Neural progenitor cell (in vitro differentiated cells): ENCODE results near the gene EID2B. TPM values are rescaled to one million over a fixed set of nuclear protein-coding genes. Genes with fewer than 3 reads are reported as not detected.

Source experiments
- DNase-seq: peaks from one replicate; pipeline ENCODE4 v3.0.0-alpha.2; 2016; ENCODE audit warnings: low spot score
- H2AFZ ChIP-seq: fragments of 200-600 bp; sonication (generic); replicated peaks from 2 replicates; pipeline ENCODE4 v1.6.1; 2016; ENCODE audit warnings: antibody characterized with exemption
- H3F3A ChIP-seq: fragments of 200-600 bp; sonication (generic); 2 replicates; pipeline ENCODE4 v1.6.1; 2016; ENCODE audit warnings: antibody characterized with exemption, low read depth
- H3K27ac ChIP-seq: fragments of 200-600 bp; sonication (generic); 2 replicates; pipeline ENCODE4 v1.5.1; 2016; ENCODE audit warnings: mild to moderate bottlenecking
- H3K27me3 ChIP-seq: fragments of 200-600 bp; sonication (generic); 2 replicates; pipeline ENCODE4 v1.6.1; 2016; ENCODE audit warnings: mild to moderate bottlenecking, moderate library complexity
- H3K36me3 ChIP-seq: fragments of 200-600 bp; sonication (generic); 2 replicates; pipeline ENCODE4 v1.5.1; 2016
- H3K4me1 ChIP-seq: fragments of 200-600 bp; sonication (generic); 2 replicates; pipeline ENCODE4 v1.6.1; 2016; ENCODE audit warnings: mixed run types
- H3K4me2 ChIP-seq: fragments of 200-600 bp; sonication (generic); 2 replicates; pipeline ENCODE4 v1.6.1; 2016
- H3K4me3 ChIP-seq: fragments of 200-600 bp; sonication (generic); 2 replicates; pipeline ENCODE4 v1.5.1; 2016
- H3K79me2 ChIP-seq: fragments of 200-600 bp; sonication (generic); 2 replicates; pipeline ENCODE4 v1.6.1; 2016; ENCODE audit warnings: low read depth
- H3K9ac ChIP-seq: fragments of 200-600 bp; sonication (generic); 2 replicates; pipeline ENCODE4 v1.6.1; 2016
- H3K9me3 ChIP-seq: fragments of 200-600 bp; sonication (generic); 2 replicates; pipeline ENCODE4 v1.5.1; 2016; ENCODE audit warnings: low read depth
- H4K20me1 ChIP-seq: fragments of 200-600 bp; sonication (generic); 2 replicates; pipeline ENCODE4 v1.6.1; 2016; ENCODE audit warnings: low read depth
- H3K27ac Mint-ChIP-seq: 3 replicates; pipeline ENCODE4 v1.8.0; 2021; ENCODE audit warnings: mixed read lengths
- H3K27me3 Mint-ChIP-seq: 2 replicates; pipeline ENCODE4 v1.8.0; 2022; ENCODE audit warnings: low read depth, mild to moderate bottlenecking, inconsistent platforms, moderate library complexity, mixed read lengths; ENCODE audit not compliant: insufficient read depth
- H3K36me3 Mint-ChIP-seq: 3 replicates; pipeline ENCODE4 v1.8.0; 2021; ENCODE audit warnings: mixed read lengths
- H3K4me1 Mint-ChIP-seq: 3 replicates; pipeline ENCODE4 v1.8.0; 2021; ENCODE audit warnings: mixed read lengths
- H3K4me3 Mint-ChIP-seq: 3 replicates; pipeline ENCODE4 v1.8.0; 2021; ENCODE audit warnings: mild to moderate bottlenecking, moderate library complexity, mixed read lengths
- H3K9me3 Mint-ChIP-seq: 3 replicates; pipeline ENCODE4 v1.8.0; 2020; ENCODE audit warnings: mixed read lengths
- EZH2 ChIP-seq: fragments of 200-600 bp; sonication (generic); IDR thresholded peaks from 2 replicates; pipeline ENCODE4 v1.6.1; 2017; ENCODE audit warnings: antibody characterized with exemption, mild to moderate bottlenecking, moderate library complexity
- EZH2phosphoT487 ChIP-seq: fragments of 200-600 bp; sonication (generic); IDR thresholded peaks from 2 replicates; pipeline ENCODE4 v1.6.1; 2017; ENCODE audit warnings: antibody characterized with exemption
- total RNA-seq: library from RNA; depleted of rRNA; stranded (reverse); fragments of >200 nt; gene quantifications from 2 replicates; pipeline ENCODE4 v1.2.3, GENCODE V29; 2015; ENCODE audit warnings: low replicate concordance
- TF ChIP-seq, protein P1 (sequence below): fragments of 200-600 bp; sonication (generic); IDR thresholded peaks from 2 replicates; pipeline ENCODE4 v1.5.1; 2017; ENCODE audit warnings: antibody characterized with exemption, mild to moderate bottlenecking

Gene EID2B
- total RNA-seq, 1 donor from 2014 or later, result 11.1 TPM

DNA sequence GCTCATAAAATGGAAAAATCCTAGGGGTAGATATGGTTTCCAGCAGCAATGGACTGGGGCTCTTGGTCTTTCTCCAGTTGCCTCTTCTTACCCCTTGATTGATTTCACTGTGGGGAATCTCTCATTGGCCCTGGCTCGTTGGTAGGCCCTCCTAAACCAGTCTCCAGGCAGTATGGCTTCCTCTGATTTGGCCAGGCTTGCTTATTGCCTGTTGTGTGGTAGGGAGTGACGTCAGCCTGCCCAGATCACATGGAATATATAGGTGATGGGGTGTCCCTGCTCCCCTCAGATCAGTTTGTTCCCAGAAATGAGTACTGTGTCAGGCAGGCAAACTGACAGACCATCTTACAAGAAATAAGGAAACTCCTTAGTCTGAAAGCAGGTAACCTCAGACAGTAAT, 23.4 kb downstream of the EID2B start:
- Mint-ChIP-seq H3K36me3 (no peaks in the 10 kb centered on the region), H3K9me3 (peaks cover 9% of the 10 kb centered on the region), H3K27me3 (peaks cover 62% of the 10 kb centered on the region), H3K4me3 (peak overlapping the region; percentile 60), H3K4me1 (peaks cover 14% of the 10 kb centered on the region), H3K27ac (no peak overlapping the region)
- Histone ChIP-seq H3K36me3 (no peaks in the 10 kb centered on the region), H3K4me2 (no peak overlapping the region), H3K9me3 (no peaks in the 10 kb centered on the region), H3K4me3 (no peak overlapping the region), H3K9ac (no peak overlapping the region), H3K27ac (no peak overlapping the region), H2AFZ (no peak overlapping the region), H3K4me1 (peaks cover 3% of the 10 kb centered on the region), H3K79me2 (no peaks in the 10 kb centered on the region), H3K27me3 (peaks cover 75% of the 10 kb centered on the region), H4K20me1 (no peaks in the 10 kb centered on the region), H3F3A (peaks cover 28% of the 10 kb centered on the region)
- no peak for DNase-seq
- no peak for TF ChIP-seq EZH2phosphoT487
- no peak for TF ChIP-seq EZH2
- TF ChIP-seq, protein P1, sequence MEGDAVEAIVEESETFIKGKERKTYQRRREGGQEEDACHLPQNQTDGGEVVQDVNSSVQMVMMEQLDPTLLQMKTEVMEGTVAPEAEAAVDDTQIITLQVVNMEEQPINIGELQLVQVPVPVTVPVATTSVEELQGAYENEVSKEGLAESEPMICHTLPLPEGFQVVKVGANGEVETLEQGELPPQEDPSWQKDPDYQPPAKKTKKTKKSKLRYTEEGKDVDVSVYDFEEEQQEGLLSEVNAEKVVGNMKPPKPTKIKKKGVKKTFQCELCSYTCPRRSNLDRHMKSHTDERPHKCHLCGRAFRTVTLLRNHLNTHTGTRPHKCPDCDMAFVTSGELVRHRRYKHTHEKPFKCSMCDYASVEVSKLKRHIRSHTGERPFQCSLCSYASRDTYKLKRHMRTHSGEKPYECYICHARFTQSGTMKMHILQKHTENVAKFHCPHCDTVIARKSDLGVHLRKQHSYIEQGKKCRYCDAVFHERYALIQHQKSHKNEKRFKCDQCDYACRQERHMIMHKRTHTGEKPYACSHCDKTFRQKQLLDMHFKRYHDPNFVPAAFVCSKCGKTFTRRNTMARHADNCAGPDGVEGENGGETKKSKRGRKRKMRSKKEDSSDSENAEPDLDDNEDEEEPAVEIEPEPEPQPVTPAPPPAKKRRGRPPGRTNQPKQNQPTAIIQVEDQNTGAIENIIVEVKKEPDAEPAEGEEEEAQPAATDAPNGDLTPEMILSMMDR, result no peak

DNA sequence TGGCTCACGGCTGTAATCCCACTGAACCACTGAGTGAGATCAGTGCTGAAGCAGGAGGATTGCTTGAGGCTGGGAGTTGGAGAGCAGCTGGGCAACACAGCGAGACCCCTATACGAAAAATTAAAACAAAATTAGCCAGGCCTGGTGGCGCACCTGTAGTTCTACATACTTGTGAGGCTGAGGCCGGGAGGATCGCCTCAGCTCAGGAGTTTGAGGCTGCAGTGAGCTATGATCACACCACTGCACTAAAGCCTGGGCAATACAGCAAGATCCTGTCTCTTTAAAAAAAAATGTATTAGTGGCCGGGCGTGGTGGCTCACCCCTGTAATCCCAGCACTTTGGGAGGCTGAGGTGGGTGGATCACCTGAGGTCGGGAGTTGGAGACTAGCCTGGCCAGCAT, 24.0 kb downstream of the EID2B start:
- Mint-ChIP-seq H3K27me3 (peaks cover 58% of the 10 kb centered on the region), H3K27ac (no peak overlapping the region), H3K4me1 (peaks cover 15% of the 10 kb centered on the region), H3K36me3 (no peaks in the 10 kb centered on the region), H3K4me3 (no peak overlapping the region), H3K9me3 (peaks cover 9% of the 10 kb centered on the region)
- no peaks in the 10 kb centered on the region for H3K79me2 ChIP-seq
- no peak overlapping the region for H3K27ac ChIP-seq
- H3K27me3 ChIP-seq, result peaks cover 75% of the 10 kb centered on the region
- no peak for DNase-seq
- H3K9me3 ChIP-seq, result no peaks in the 10 kb centered on the region
- H3K9ac ChIP-seq, result no peak overlapping the region
- TF ChIP-seq EZH2 (no peak), EZH2phosphoT487 (no peak)
- TF ChIP-seq, protein P1, result no peak
- no peak overlapping the region for H3K4me3 ChIP-seq
- peaks cover 23% of the 10 kb centered on the region for H3F3A ChIP-seq
- H3K36me3 ChIP-seq, result no peaks in the 10 kb centered on the region
- H2AFZ ChIP-seq, result no peak overlapping the region
- H3K4me2 ChIP-seq, result peak overlapping the region; percentile 67
- no peaks in the 10 kb centered on the region for H4K20me1 ChIP-seq
- H3K4me1 ChIP-seq, result peaks cover 3% of the 10 kb centered on the region

DNA sequence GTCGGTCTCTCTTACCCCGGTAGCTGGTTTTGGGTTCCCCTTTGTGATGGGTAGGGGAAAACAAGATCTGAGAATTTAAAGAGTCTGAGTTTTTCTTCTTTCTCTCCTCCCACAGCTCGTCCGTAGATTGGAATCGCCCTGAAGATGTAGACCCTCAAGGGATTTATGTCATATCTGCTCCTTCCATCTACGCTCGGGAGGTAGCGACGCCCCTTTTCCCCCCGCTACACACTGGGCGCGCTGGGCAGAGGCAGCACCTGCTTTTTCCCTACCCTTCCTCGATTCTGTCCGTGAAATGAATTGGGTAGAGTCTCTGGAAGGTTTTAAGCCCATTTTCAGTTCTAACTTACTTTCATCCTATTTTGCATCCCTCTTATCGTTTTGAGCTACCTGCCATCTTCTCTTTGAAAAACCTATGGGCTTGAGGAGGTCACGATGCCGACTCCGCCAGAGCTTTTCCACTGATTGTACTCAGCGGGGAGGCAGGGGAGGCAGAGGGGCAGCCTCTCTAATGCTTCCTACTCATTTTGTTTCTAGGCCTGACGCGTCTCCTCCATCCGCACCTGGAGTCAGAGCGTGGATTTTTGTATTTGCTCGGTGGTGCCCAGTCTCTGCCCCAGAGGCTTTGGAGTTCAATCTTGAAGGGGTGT, 24.8 kb downstream of the EID2B start:
- no peaks in the 10 kb centered on the region for H3K9me3 ChIP-seq
- H3K4me1 ChIP-seq, result peaks cover 3% of the 10 kb centered on the region
- peak; percentile 44 for DNase-seq
- H2AFZ ChIP-seq, result peak overlapping the region; percentile 93
- no peaks in the 10 kb centered on the region for H4K20me1 ChIP-seq
- H3K27ac Mint-ChIP-seq, result no peak overlapping the region
- peak overlapping the region; percentile 53 for H3K4me3 ChIP-seq
- H3K79me2 ChIP-seq, result no peaks in the 10 kb centered on the region
- TF ChIP-seq, protein P1, result no peak
- TF ChIP-seq EZH2phosphoT487 (peak; percentile 58), EZH2 (peak; percentile 56)
- peak overlapping the region; percentile 67 for H3K4me2 ChIP-seq
- H3K9ac ChIP-seq, result no peak overlapping the region
- no peak overlapping the region for H3K27ac ChIP-seq
- peak overlapping the region; percentile 83 for H3K4me3 Mint-ChIP-seq
- H3K9me3 Mint-ChIP-seq, result peaks cover 13% of the 10 kb centered on the region
- H3K36me3 Mint-ChIP-seq, result no peaks in the 10 kb centered on the region
- peaks cover 75% of the 10 kb centered on the region for H3K27me3 ChIP-seq
- H3K36me3 ChIP-seq, result no peaks in the 10 kb centered on the region
- peaks cover 21% of the 10 kb centered on the region for H3K4me1 Mint-ChIP-seq
- H3F3A ChIP-seq, result peaks cover 23% of the 10 kb centered on the region
- peaks cover 56% of the 10 kb centered on the region for H3K27me3 Mint-ChIP-seq
